H9 (cell line): ENCODE results near the gene SETDB2. TPM values are rescaled to one million over a fixed set of nuclear protein-coding genes. Genes with fewer than 3 reads are reported as not detected.

Source experiments
- DNase-seq: peaks from one replicate; pipeline ENCODE4 v3.0.0-alpha.2; 2017
- H2AFZ ChIP-seq: one replicate; pipeline ENCODE4 v1.6.1; 2013; ENCODE audit warnings: mild to moderate bottlenecking, low read length, control low read depth, moderate library complexity
- H2AK5ac ChIP-seq: 2 replicates; pipeline ENCODE4 v1.6.1; 2013; ENCODE audit warnings: low read length, control low read depth, mixed read lengths; ENCODE audit not compliant: insufficient read length
- H2BK120ac ChIP-seq: one replicate; pipeline ENCODE4 v1.6.1; 2013; ENCODE audit warnings: low read depth, mild to moderate bottlenecking, low read length, control low read depth, inconsistent platforms; ENCODE audit not compliant: poor library complexity, severe bottlenecking
- H2BK12ac ChIP-seq: 2 replicates; pipeline ENCODE4 v1.6.1; 2013; ENCODE audit warnings: low read length, control low read depth, mixed read lengths, low read depth; ENCODE audit not compliant: insufficient read length
- H2BK15ac ChIP-seq: 2 replicates; pipeline ENCODE4 v1.6.1; 2013; ENCODE audit warnings: low read depth, low read length, control low read depth
- H2BK20ac ChIP-seq: one replicate; pipeline ENCODE4 v1.6.1; 2013; ENCODE audit warnings: low read depth, mild to moderate bottlenecking, low read length, control low read depth, inconsistent platforms; ENCODE audit not compliant: poor library complexity, severe bottlenecking
- H2BK5ac ChIP-seq: 2 replicates; pipeline ENCODE4 v1.6.1; 2013; ENCODE audit warnings: low read length, control low read depth, mixed read lengths; ENCODE audit not compliant: insufficient read length
- H3K14ac ChIP-seq: 2 replicates; pipeline ENCODE4 v1.6.1; 2013; ENCODE audit warnings: low read length, control low read depth; ENCODE audit not compliant: insufficient read depth
- H3K18ac ChIP-seq: 2 replicates; pipeline ENCODE4 v1.6.1; 2013; ENCODE audit warnings: low read depth, mild to moderate bottlenecking, mixed read lengths, low read length, control low read depth; ENCODE audit not compliant: insufficient read length
- H3K23ac ChIP-seq: 2 replicates; pipeline ENCODE4 v1.6.1; 2013; ENCODE audit warnings: low read length, control low read depth, mixed read lengths, low read depth; ENCODE audit not compliant: insufficient read length
- H3K23me2 ChIP-seq: 2 replicates; pipeline ENCODE4 v1.6.1; 2013; ENCODE audit warnings: low read depth, mild to moderate bottlenecking, mixed read lengths, low read length, control low read depth; ENCODE audit not compliant: insufficient read length, poor library complexity, severe bottlenecking
- H3K27ac ChIP-seq: 2 replicates; pipeline ENCODE4 v1.5.1; 2013; ENCODE audit warnings: low read length, control low read depth, mixed read lengths, low read depth; ENCODE audit not compliant: insufficient read length
- H3K27me3 ChIP-seq: 2 replicates; pipeline ENCODE4 v1.6.1; 2013; ENCODE audit warnings: low read length, control low read depth, inconsistent platforms; ENCODE audit not compliant: insufficient read depth
- H3K4ac ChIP-seq: 2 replicates; pipeline ENCODE4 v1.6.1; 2013; ENCODE audit warnings: low read depth, mild to moderate bottlenecking, control low read depth, inconsistent platforms, low read length, moderate library complexity
- H3K4me1 ChIP-seq: 2 replicates; pipeline ENCODE4 v1.6.1; 2013; ENCODE audit warnings: low read length, control low read depth, inconsistent platforms; ENCODE audit not compliant: insufficient read depth
- H3K4me2 ChIP-seq: 2 replicates; pipeline ENCODE4 v1.6.1; 2013; ENCODE audit warnings: low read length, control low read depth, mixed read lengths; ENCODE audit not compliant: insufficient read length, insufficient read depth
- H3K56ac ChIP-seq: 2 replicates; pipeline ENCODE4 v1.6.1; 2013; ENCODE audit warnings: low read depth, mild to moderate bottlenecking, mixed read lengths, low read length, control low read depth; ENCODE audit not compliant: insufficient read length
- H3K79me1 ChIP-seq: 2 replicates; pipeline ENCODE4 v1.6.1; 2013; ENCODE audit warnings: low read depth, mild to moderate bottlenecking, moderate library complexity, low read length, control low read depth, inconsistent platforms; ENCODE audit not compliant: insufficient read depth, poor library complexity, severe bottlenecking
- H3K79me2 ChIP-seq: 2 replicates; pipeline ENCODE4 v1.6.1; 2013; ENCODE audit warnings: low read length, control low read depth, inconsistent platforms; ENCODE audit not compliant: insufficient read depth
- H3K9ac ChIP-seq: 2 replicates; pipeline ENCODE4 v1.6.1; 2013; ENCODE audit warnings: low read length, control low read depth, mixed read lengths; ENCODE audit not compliant: insufficient read length; ENCODE audit errors: extremely low read depth
- H3K9me3 ChIP-seq: one replicate; pipeline ENCODE4 v1.6.1; 2013; ENCODE audit warnings: low read depth, low read length, inconsistent platforms; ENCODE audit not compliant: control insufficient read depth
- H3T11ph ChIP-seq: one replicate; pipeline ENCODE4 v1.6.1; 2013; ENCODE audit warnings: mild to moderate bottlenecking, low read length, control low read depth, inconsistent platforms
- H4K20me1 ChIP-seq: one replicate; pipeline ENCODE4 v1.6.1; 2013; ENCODE audit not compliant: control insufficient read depth, insufficient read length, insufficient read depth
- H4K5ac ChIP-seq: 2 replicates; pipeline ENCODE4 v1.6.1; 2013; ENCODE audit warnings: low read depth, mild to moderate bottlenecking, mixed read lengths, low read length, control low read depth; ENCODE audit not compliant: insufficient read length
- H4K8ac ChIP-seq: replicated peaks from 2 replicates; pipeline ENCODE4 v1.6.1; 2013; ENCODE audit warnings: low read length, control low read depth, mixed read lengths, low read depth; ENCODE audit not compliant: insufficient read length
- H4K91ac ChIP-seq: 2 replicates; pipeline ENCODE4 v1.6.1; 2013; ENCODE audit warnings: low read depth, mild to moderate bottlenecking, moderate library complexity, mixed read lengths, low read length, control low read depth; ENCODE audit not compliant: insufficient read length
- H3K27ac Mint-ChIP-seq, 3 experiments: 2 replicates in 2 of 3; 3 replicates in 1 of 3; pipeline ENCODE4 v1.8.0; 2020 to 2021; ENCODE audit warnings: mixed read lengths in 3 of 3, mild to moderate bottlenecking in 1 of 3, moderate library complexity in 1 of 3
- H3K27me3 Mint-ChIP-seq: 2 replicates; pipeline ENCODE4 v1.8.0; 2021; ENCODE audit warnings: low read depth, mild to moderate bottlenecking, moderate library complexity, mixed read lengths
- H3K36me3 Mint-ChIP-seq, 3 experiments: 2 replicates in 2 of 3; 3 replicates in 1 of 3; pipeline ENCODE4 v1.8.0; 2020 to 2021; ENCODE audit warnings: low read depth in 3 of 3, mixed read lengths in 3 of 3; ENCODE audit not compliant: insufficient read depth in 1 of 3
- H3K4me1 Mint-ChIP-seq, 2 experiments: 2 replicates each; pipeline ENCODE4 v1.8.0; 2020; ENCODE audit warnings: mixed read lengths in 2 of 2
- H3K4me3 Mint-ChIP-seq, 2 experiments: 2 replicates in 1 of 2; 3 replicates in 1 of 2; pipeline ENCODE4 v1.8.0; 2020 to 2021; ENCODE audit warnings: mild to moderate bottlenecking in 2 of 2, mixed read lengths in 2 of 2, moderate library complexity in 1 of 2
- H3K9me3 Mint-ChIP-seq, 2 experiments: 2 replicates in 1 of 2; 3 replicates in 1 of 2; pipeline ENCODE4 v1.8.0; 2020; ENCODE audit warnings: mild to moderate bottlenecking in 2 of 2, mixed read lengths in 2 of 2, moderate library complexity in 1 of 2
- CTCF ChIP-seq: fragments of 200-600 bp; sonication (generic); conservative IDR thresholded peaks from 3 replicates; pipeline ENCODE4 v1.8.0; 2021; ENCODE audit warnings: antibody characterized with exemption, mild to moderate bottlenecking
- WGBS: extraction: QIAGEN DNeasy Blood & Tissue Kit; methylation state at CpG from one replicate; pipeline ENCODE4 v1.1.7; 2013; ENCODE audit warnings: missing lambda C conversion rate, low lambda C conversion rate, mixed read lengths; ENCODE audit not compliant: insufficient read length; ENCODE audit errors: extremely low coverage; 5-methylcytosine and 5-hydroxymethylcytosine counted together
- total RNA-seq: library from RNA; stranded (reverse); gene quantifications from 2 replicates; pipeline ENCODE4 v1.2.1, GENCODE V29; 2021

The SETDB2 gene
- total RNA-seq, 1 experiment from 2014 or later: 5.7 TPM

- no peak overlapping the region for H3K27ac Mint-ChIP-seq
- Histone ChIP-seq H3K79me2 (no peaks in the 10 kb centered on the region), H4K8ac (no peak overlapping the region), H3K56ac (no peak overlapping the region), H3K27me3 (no peaks in the 10 kb centered on the region), H3K79me1 (no peaks in the 10 kb centered on the region), H4K91ac (no peak overlapping the region), H3K18ac (no peak overlapping the region), H3K23ac (no peak overlapping the region), H2BK12ac (no peak overlapping the region), H2BK5ac (no peak overlapping the region), H3K14ac (no peak overlapping the region), H2AFZ (no peak overlapping the region), H3K27ac (no peak overlapping the region), H3K9ac (no peak overlapping the region), H2AK5ac (no peak overlapping the region), H2BK20ac (no peak overlapping the region), H2BK120ac (no peak overlapping the region), H3K9me3 (no peaks in the 10 kb centered on the region), H4K20me1 (no peaks in the 10 kb centered on the region), H2BK15ac (no peak overlapping the region), H3K4me1 (no peaks in the 10 kb centered on the region), H4K5ac (no peak overlapping the region), H3T11ph (no peak overlapping the region), H3K23me2 (no peaks in the 10 kb centered on the region), H3K4me2 (no peak overlapping the region), H3K4ac (no peak overlapping the region)
- no peak for DNase-seq
- H3K36me3 Mint-ChIP-seq: peaks cover 5 to 43% (median 37%) of the 10 kb centered on the region in 3 experiments; a peak in 6 of 7 replicates
- no peaks in the 10 kb centered on the region for H3K9me3 Mint-ChIP-seq
- no peaks in the 10 kb centered on the region for H3K27me3 Mint-ChIP-seq
- H3K4me1 Mint-ChIP-seq: peaks cover 7 to 9% of the 10 kb centered on the region in 2 experiments; a peak in 1 of 4 replicates
- no peak overlapping the region for H3K4me3 Mint-ChIP-seq
- no CpG with 5 or more reads among the region's 2 CpGs for WGBS
- TF ChIP-seq CTCF: no peak
Observed at GRCh38 chr13:49538404-49538803, 94.3 kb downstream of the SETDB2 start.
